A549 (cell line): ENCODE data around the gene GBGT1. TPM values are rescaled to one million over a fixed set of nuclear protein-coding genes. Genes with fewer than 3 reads are reported as not detected.
A peak's percentile ranks its signal among the peaks of the same experiment; 100 is the strongest.

ENCODE experiments used
- ATAC-seq, 2 experiments: fragments of 200-7000 bp in 1 of 2; fragments of >200 bp in 1 of 2; cut with Nextera tagmentation in 1 of 2; cut with Tn5 transposase in 1 of 2; 3 replicates each; pipeline versions ENCODE4 v1.8.0 to v1.9.1; 2018 to 2020; ENCODE audit warnings: mild to moderate bottlenecking in 1 of 2, moderate library complexity in 1 of 2
- CTCF ChIA-PET: fragments of 300-600 bp; sonication (Branson Sonifier 250); formaldehyde crosslinking; extraction: SDS; loops from one replicate; lab custom pipeline; 2021; ENCODE audit warnings: antibody characterized with exemption, inconsistent platforms; lab: Yijun Ruan, JAX
- POLR2A ChIA-PET: fragments of 350-600 bp; formaldehyde crosslinking; extraction: SDS; loops from one replicate; lab custom pipeline; 2021; ENCODE audit warnings: antibody characterized with exemption, inconsistent platforms; lab: Yijun Ruan, JAX
- DNase-seq, 2 experiments: peaks; one replicate each; pipeline versions ENCODE4 v3.0.0 to v3.0.0-alpha.2; 2011 to 2016; ENCODE audit warnings: low read depth in 1 of 2, low spot score in 1 of 2
- FAIRE-seq: peaks from 2 replicates; lab custom pipeline; 2011; peaks lifted over from hg19 to GRCh38; lab: Jason Lieb, UNC
- H3K27ac ChIP-seq, 2 experiments: fragments of >200 bp; sonication (Bioruptor Twin); formaldehyde crosslinking; 3 replicates each; pipeline ENCODE4 v1.5.1; 2016 to 2017
- H3K4me1 ChIP-seq: fragments of >200 bp; sonication (Bioruptor Twin); formaldehyde crosslinking; 3 replicates; pipeline ENCODE4 v1.6.1; 2016
- H3K4me2 ChIP-seq: fragments of >200 bp; sonication (Bioruptor Twin); formaldehyde crosslinking; 3 replicates; pipeline ENCODE4 v1.6.1; 2016
- H3K4me3 ChIP-seq: fragments of >200 bp; sonication (Bioruptor Twin); formaldehyde crosslinking; 3 replicates; pipeline ENCODE4 v1.5.1; 2016
- H3K9me3 ChIP-seq: fragments of >200 bp; sonication (Bioruptor Twin); formaldehyde crosslinking; 3 replicates; pipeline ENCODE4 v1.6.1; 2016
- CEBPB ChIP-seq, 2 experiments: fragments of >200 bp in 1 of 2; sonication (Bioruptor Twin) in 1 of 2; formaldehyde crosslinking in 1 of 2; IDR thresholded peaks; 2 replicates each; pipeline ENCODE4 v1.6.1; 2012 to 2016
- CHD2 ChIP-seq: fragments of 150-350 bp; IDR thresholded peaks from 2 replicates; pipeline ENCODE4 v1.6.1; 2014; ENCODE audit warnings: low read length; ENCODE audit not compliant: partially characterized antibody
- CHD4 ChIP-seq: fragments of 200-600 bp; sonication (generic); IDR thresholded peaks from 2 replicates; pipeline ENCODE4 v1.6.1; 2016; ENCODE audit warnings: antibody characterized with exemption, mild to moderate bottlenecking, borderline replicate concordance
- ELK1 ChIP-seq: fragments of 150-350 bp; IDR thresholded peaks from 2 replicates; pipeline ENCODE4 v1.6.1; 2014; ENCODE audit warnings: low read depth, mild to moderate bottlenecking, low read length
- EP300 ChIP-seq, 2 experiments: fragments of >200 bp; sonication (Bioruptor Twin); formaldehyde crosslinking; IDR thresholded peaks; 2 replicates in 1 of 2; 3 replicates in 1 of 2; pipeline ENCODE4 v1.6.1; 2016 to 2017
- FOXS1 ChIP-seq: fragments of 250-450 bp; sonication (Bioruptor Pico); IDR thresholded peaks from 2 replicates; pipeline ENCODE4 v1.5.0; 2020; ENCODE audit warnings: mild to moderate bottlenecking, moderate library complexity
- GATA3 ChIP-seq: IDR thresholded peaks from 2 replicates; pipeline ENCODE4 v1.6.1; 2012; ENCODE audit warnings: borderline replicate concordance
- HDAC2 ChIP-seq: fragments of 200-600 bp; sonication (generic); IDR thresholded peaks from 2 replicates; pipeline ENCODE4 v1.6.1; 2016
- HMGXB4 ChIP-seq: fragments of 250-450 bp; sonication (Bioruptor Pico); IDR thresholded peaks from 2 replicates; pipeline ENCODE4 v1.5.0; 2021; ENCODE audit warnings: mild to moderate bottlenecking, moderate library complexity, borderline replicate concordance
- JUN ChIP-seq, 2 experiments: fragments of >200 bp; sonication (Bioruptor Twin); formaldehyde crosslinking; IDR thresholded peaks; 2 replicates in 1 of 2; 3 replicates in 1 of 2; pipeline ENCODE4 v1.6.1; 2016 to 2017
- MYC ChIP-seq: IDR thresholded peaks from 2 replicates; pipeline ENCODE4 v1.6.1; 2012; ENCODE audit warnings: mild to moderate bottlenecking, inconsistent platforms, low read length, improper control_type of control experiment, borderline replicate concordance
- NR3C1 ChIP-seq: fragments of >200 bp; sonication (Bioruptor Twin); formaldehyde crosslinking; IDR thresholded peaks from 3 replicates; pipeline ENCODE4 v1.6.1; 2017
- PBX3 ChIP-seq: IDR thresholded peaks from 2 replicates; pipeline ENCODE4 v1.6.1; 2012
- PHF8 ChIP-seq: fragments of 200-600 bp; sonication (generic); IDR thresholded peaks from 2 replicates; pipeline ENCODE4 v1.6.1; 2016; ENCODE audit warnings: low read depth, mild to moderate bottlenecking, antibody characterized with exemption, moderate library complexity, borderline replicate concordance
- RAD21 ChIP-seq, 2 experiments: fragments of >200 bp in 1 of 2; sonication (Bioruptor Twin) in 1 of 2; formaldehyde crosslinking in 1 of 2; IDR thresholded peaks in 1 of 2; conservative IDR thresholded peaks in 1 of 2; 2 replicates in 1 of 2; 3 replicates in 1 of 2; pipeline ENCODE4 v1.6.1; 2012 to 2018; ENCODE audit warnings: inconsistent platforms in 1 of 2
- RCOR1 ChIP-seq: fragments of 150-350 bp; IDR thresholded peaks from 2 replicates; pipeline ENCODE4 v1.6.1; 2014; ENCODE audit warnings: antibody characterized with exemption, low read length, low read depth
- RNF2 ChIP-seq: fragments of 200-600 bp; sonication (generic); IDR thresholded peaks from 2 replicates; pipeline ENCODE4 v1.6.1; 2016; ENCODE audit warnings: low read depth, mild to moderate bottlenecking, antibody characterized with exemption, moderate library complexity, borderline replicate concordance
- SREBF2 ChIP-seq: fragments of 450-650 bp; IDR thresholded peaks from 2 replicates; pipeline ENCODE4 v1.6.1; 2014; ENCODE audit warnings: mild to moderate bottlenecking, moderate library complexity
- ZNF302 ChIP-seq: fragments of 250-450 bp; sonication (Bioruptor Pico); IDR thresholded peaks from 2 replicates; pipeline ENCODE4 v1.9.0; 2021; ENCODE audit warnings: inconsistent platforms, mild to moderate bottlenecking, moderate library complexity
- WGBS: methylation state at CpG from one replicate; pipeline ENCODE4 v1.1.6; 2017; ENCODE audit errors: missing lambda C conversion rate; 5-methylcytosine and 5-hydroxymethylcytosine counted together
- polyA plus RNA-seq, 4 experiments: library from polyadenylated mRNA; depleted of rRNA in 3 of 4; stranded (reverse); fragments of >200 nt; fragmentation: RNase III in 1 of 4; extraction: RNeasy Plus Mini Kit Qiagen cat#74134 plus additional on column Dnase treatment in 1 of 4; gene quantifications; 2 replicates in 3 of 4; 3 replicates in 1 of 4; pipeline ENCODE4 v1.2.3, GENCODE V29; 2011 to 2017

The GBGT1 gene
- polyA plus RNA-seq, 2 of the 4 experiments (the other 2 are of a cell fraction): 1.7 to 2.4 TPM

- TF ChIP-seq HMGXB4 (CRISPR knock-in tag) (0 out of 2 replicates have a peak, but pooled peaks have one; percentile 32), ZNF302 (CRISPR knock-in tag) (no peak), PHF8 (no peak), JUN (IDR thresholded peaks at IDR 0.05) (no peak; a peak in 1 of 5 replicates), RAD21 (conservative IDR thresholded peaks at IDR 0.05 in 1 of 2, IDR thresholded peaks at IDR 0.05 in 1 of 2) (peak; percentile 80 to 92), CHD4 (no peak), CEBPB (IDR thresholded peaks at IDR 0.05) (no peak), HDAC2 (no peak), MYC (0 out of 2 replicates have a peak, but pooled peaks have one; percentile 45), NR3C1 (no peak)
These were observed 19.4 kb downstream of the GBGT1 start (continued) for GRCh38 chr9:133144142-133144903.

- Histone ChIP-seq H3K4me1 (peaks cover 39% of the 10 kb centered on the region), H3K9me3 (no peaks in the 10 kb centered on the region), H3K27ac (peak overlapping the region; percentile 60 to 86), H3K4me3 (peak overlapping the region; percentile 39; the same call in 2 of the 3 replicates), H3K4me2 (peak overlapping the region; percentile 89)
- WGBS: 95% methylated on average over 11 of the region's 13 CpGs
- CTCF ChIA-PET: interaction anchor here (0.6 to 39.2 kb wide), 37 partner anchors 8 to 347 kb away, joined by 3 to 1284 read pairs (median 5); partner anchors contain the start of genes GTF3C5 and RALGDS
- no peak for FAIRE-seq
- no peak for DNase-seq
- POLR2A ChIA-PET: interaction anchor here (0.7 to 1.5 kb wide), 5 partner anchors 8 to 113 kb away, joined by 3 to 9 read pairs (median 6); partner anchors contain the start of genes GTF3C5 and RALGDS
- no peak for ATAC-seq
- TF ChIP-seq RNF2 (no peak), RCOR1 (no peak), ELK1 (no peak), PBX3 (no peak), FOXS1 (no peak), GATA3 (no peak), EP300 (IDR thresholded peaks at IDR 0.05) (no peak), SREBF2 (no peak), CHD2 (no peak)
These were observed 20.0 kb downstream of the GBGT1 start for GRCh38 chr9:133143639-133144141.
